Mucosa of rectum (tissue), 2 donors: ENCODE data around the gene MBD1.

ENCODE experiments used
- H3K27ac ChIP-seq, 2 donors: one replicate each; pipeline ENCODE4 v1.7.0; 2013; ENCODE audit warnings: inconsistent platforms in 2 of 2, low read depth in 2 of 2, low read length in 2 of 2
- H3K27me3 ChIP-seq, 2 donors: one replicate each; pipeline ENCODE4 v1.7.0; 2013; ENCODE audit warnings: low read length in 2 of 2; ENCODE audit not compliant: control insufficient read depth in 2 of 2, insufficient read depth in 2 of 2
- H3K36me3 ChIP-seq, 2 donors: one replicate each; pipeline ENCODE4 v1.7.0; 2013; ENCODE audit warnings: low read length in 2 of 2; ENCODE audit not compliant: control insufficient read depth in 2 of 2, insufficient read depth in 2 of 2
- H3K4me1 ChIP-seq, 2 donors: one replicate each; pipeline ENCODE4 v1.7.0; 2013; ENCODE audit warnings: low read length in 2 of 2, mild to moderate bottlenecking in 1 of 2; ENCODE audit not compliant: control insufficient read depth in 2 of 2, insufficient read depth in 2 of 2
- H3K4me3 ChIP-seq, 2 donors: one replicate each; pipeline ENCODE4 v1.7.0; 2013; ENCODE audit warnings: low read length in 2 of 2
- H3K9ac ChIP-seq, 2 donors: one replicate each; pipeline ENCODE4 v1.7.0; 2013; ENCODE audit warnings: low read length in 2 of 2, low read depth in 1 of 2, mild to moderate bottlenecking in 1 of 2
- H3K9me3 ChIP-seq, 2 donors: one replicate each; pipeline ENCODE4 v1.7.0; 2013; ENCODE audit warnings: low read length in 2 of 2; ENCODE audit not compliant: control insufficient read depth in 2 of 2
- donor health status: healthy.
- donor health status: Normal muscosa, but diverticular disease.

Gene MBD1

GRCh38 chr18:50281295-50281971 lies at the start of gene MBD1:
Gene MBD1 (minus strand): TSS chr18:50281523. CDS start chr18:50279992, 1,531 bp downstream.
- H3K27ac ChIP-seq = peak within 1 kb of the TSS; percentile 91 to 96
- H3K27me3 ChIP-seq = no peaks in the 10 kb centered on the region
- peak within 1 kb of the TSS; percentile 93 to 100 for H3K9ac ChIP-seq
- no peaks in the 10 kb centered on the region for H3K9me3 ChIP-seq
- H3K4me1 ChIP-seq = peaks cover 22 to 25% of the 10 kb centered on the region in 2 donors
- peaks cover 37 to 58% of the 10 kb centered on the region in 2 donors for H3K36me3 ChIP-seq
- peak within 1 kb of the TSS; percentile 94 to 100 for H3K4me3 ChIP-seq

- no peaks in the 10 kb centered on the region for H3K27me3 ChIP-seq
- no peak overlapping the region for H3K9ac ChIP-seq
- H3K36me3 ChIP-seq = no peaks in the 10 kb centered on the region
- H3K9me3 ChIP-seq = no peaks in the 10 kb centered on the region
- H3K4me1 ChIP-seq = no peaks in the 10 kb centered on the region
- no peak overlapping the region for H3K27ac ChIP-seq
- H3K4me3 ChIP-seq = no peak overlapping the region
Observed at GRCh38 chr18:50330176-50330575, 48.9 kb upstream of the MBD1 start.

- H3K27ac ChIP-seq = no peak overlapping the region
- H3K9ac ChIP-seq = no peak overlapping the region
- H3K27me3 ChIP-seq = no peaks in the 10 kb centered on the region
- H3K4me3 ChIP-seq = no peak overlapping the region
- no peaks in the 10 kb centered on the region for H3K36me3 ChIP-seq
- no peaks in the 10 kb centered on the region for H3K9me3 ChIP-seq
- no peaks in the 10 kb centered on the region for H3K4me1 ChIP-seq
Observed at GRCh38 chr18:50327983-50328382, 46.7 kb upstream of the MBD1 start.

GRCh38 chr18:50320719-50321118 lies 39.4 kb upstream of the MBD1 start:
- Histone ChIP-seq H3K36me3 (no peaks in the 10 kb centered on the region), H3K27me3 (peaks cover 0 to 5% of the 10 kb centered on the region in 2 donors), H3K27ac (no peak overlapping the region), H3K4me1 (no peaks in the 10 kb centered on the region), H3K9ac (no peak overlapping the region), H3K9me3 (no peaks in the 10 kb centered on the region), H3K4me3 (no peak overlapping the region)

GRCh38 chr18:50315100-50315871 lies 34.0 kb upstream of the MBD1 start:
- Histone ChIP-seq H3K9ac (no peak overlapping the region), H3K27me3 (peaks cover 0 to 5% of the 10 kb centered on the region in 2 donors), H3K9me3 (no peaks in the 10 kb centered on the region), H3K27ac (peak overlapping the region; percentile 30 to 46), H3K4me1 (no peaks in the 10 kb centered on the region), H3K36me3 (no peaks in the 10 kb centered on the region), H3K4me3 (no peak overlapping the region)

- Histone ChIP-seq H3K4me1 (no peaks in the 10 kb centered on the region), H3K27me3 (peaks cover 0 to 5% of the 10 kb centered on the region in 2 donors), H3K36me3 (no peaks in the 10 kb centered on the region), H3K9ac (no peak overlapping the region), H3K9me3 (no peaks in the 10 kb centered on the region), H3K27ac (no peak overlapping the region), H3K4me3 (no peak overlapping the region)
Observed at GRCh38 chr18:50313873-50314460, 32.6 kb upstream of the MBD1 start.

- Histone ChIP-seq H3K36me3 (no peaks in the 10 kb centered on the region), H3K27ac (peak overlapping the region; percentile 17 to 24), H3K27me3 (peaks cover 0 to 5% of the 10 kb centered on the region in 2 donors)
Observed at GRCh38 chr18:50313031-50313607, 31.8 kb upstream of the MBD1 start.

GRCh38 chr18:50312296-50313030 lies 31.1 kb upstream of the MBD1 start:
- H3K27ac ChIP-seq = peak overlapping the region; percentile 17 to 24
- H3K36me3 ChIP-seq = no peaks in the 10 kb centered on the region
- peaks cover 0 to 3% of the 10 kb centered on the region in 2 donors for H3K4me1 ChIP-seq
- no peak overlapping the region for H3K4me3 ChIP-seq
- H3K9me3 ChIP-seq = no peaks in the 10 kb centered on the region
- no peak overlapping the region for H3K9ac ChIP-seq
- H3K27me3 ChIP-seq = no peaks in the 10 kb centered on the region

More at GRCh38 chr18:50313031-50313607, 31.8 kb upstream of the MBD1 start:
- Histone ChIP-seq H3K9ac (no peak overlapping the region), H3K4me1 (peaks cover 0 to 2% of the 10 kb centered on the region in 2 donors), H3K9me3 (no peaks in the 10 kb centered on the region), H3K4me3 (no peak overlapping the region)

GRCh38 chr18:50311650-50312049 lies 30.3 kb upstream of the MBD1 start:
- Histone ChIP-seq H3K27ac (no peak overlapping the region), H3K4me3 (no peak overlapping the region), H3K27me3 (no peaks in the 10 kb centered on the region), H3K9ac (no peak overlapping the region), H3K4me1 (peaks cover 0 to 6% of the 10 kb centered on the region in 2 donors), H3K36me3 (no peaks in the 10 kb centered on the region), H3K9me3 (no peaks in the 10 kb centered on the region)
